IMR-90 (cell line): ENCODE results near the gene ANK3. TPM values are rescaled to one million over a fixed set of nuclear protein-coding genes. Genes with fewer than 3 reads are reported as not detected.

Source experiments
- ATAC-seq: fragments of 200-7000 bp; cut with Tn5 transposase; 2 replicates; pipeline ENCODE4 v1.9.1; 2020; ENCODE audit warnings: low read depth, mild to moderate bottlenecking, moderate library complexity
- BruUV-seq: library from RNA; stranded (reverse); fragments of 400-500 nt; replicated peaks from 2 replicates; lab custom pipeline; 2021; lab: Mats Ljungman, UMichigan
- CTCF ChIA-PET: fragments of 300-600 bp; formaldehyde crosslinking; extraction: SDS; loops from one replicate; lab custom pipeline; 2021; ENCODE audit warnings: antibody characterized with exemption; lab: Yijun Ruan, JAX
- POLR2A ChIA-PET: fragments of 300-600 bp; sonication (Branson Sonifier 250); formaldehyde crosslinking; loops from one replicate; lab custom pipeline; 2022; ENCODE audit warnings: antibody characterized with exemption; ENCODE audit not compliant: unreplicated experiment; lab: Charles Lee
- DNase-seq: peaks from one replicate; pipeline ENCODE4 v3.0.0; 2013
- H2AFZ ChIP-seq: replicated peaks from 2 replicates; pipeline ENCODE3; 2013; ENCODE audit warnings: low read length, mild to moderate bottlenecking; ENCODE audit not compliant: poor library complexity
- H2AK5ac ChIP-seq: 2 replicates; pipeline ENCODE4 v1.6.1; 2013; ENCODE audit warnings: low read depth, low read length, inconsistent platforms
- H2AK9ac ChIP-seq: replicated peaks from 2 replicates; pipeline ENCODE3; 2013; ENCODE audit warnings: mild to moderate bottlenecking, low read depth, low read length, moderate library complexity; ENCODE audit not compliant: poor library complexity
- H2BK120ac ChIP-seq: 2 replicates; pipeline ENCODE4 v1.6.1; 2013; ENCODE audit warnings: low read depth, low read length, inconsistent platforms
- H2BK15ac ChIP-seq: 3 replicates; pipeline ENCODE4 v1.6.1; 2013; ENCODE audit warnings: low read depth, low read length, inconsistent platforms
- H2BK20ac ChIP-seq: 2 replicates; pipeline ENCODE4 v1.6.1; 2013; ENCODE audit warnings: low read depth, mild to moderate bottlenecking, inconsistent platforms, low read length, moderate library complexity
- H2BK5ac ChIP-seq: 2 replicates; pipeline ENCODE4 v1.6.1; 2013; ENCODE audit warnings: mild to moderate bottlenecking, low read depth, low read length, inconsistent platforms; ENCODE audit not compliant: poor library complexity, severe bottlenecking
- H3K14ac ChIP-seq: replicated peaks from 2 replicates; pipeline ENCODE4 v1.6.1; 2013; ENCODE audit warnings: low read depth, low read length, inconsistent platforms
- H3K18ac ChIP-seq: 2 replicates; pipeline ENCODE4 v1.6.1; 2013; ENCODE audit warnings: low read depth, low read length, control low read depth
- H3K23ac ChIP-seq: 2 replicates; pipeline ENCODE4 v1.6.1; 2013; ENCODE audit warnings: low read depth, low read length, inconsistent platforms
- H3K27ac ChIP-seq: 2 replicates; pipeline ENCODE4 v1.5.1; 2013; ENCODE audit warnings: mild to moderate bottlenecking, control low read depth, low read length; ENCODE audit not compliant: insufficient read depth
- H3K27me3 ChIP-seq: 2 replicates; pipeline ENCODE4 v1.6.1; 2013; ENCODE audit warnings: low read length; ENCODE audit not compliant: control insufficient read depth, insufficient read depth
- H3K36me3 ChIP-seq: 2 replicates; pipeline ENCODE4 v1.6.1; 2013; ENCODE audit warnings: low read length, mixed read lengths; ENCODE audit not compliant: control insufficient read depth, insufficient read depth
- H3K4ac ChIP-seq: 2 replicates; pipeline ENCODE4 v1.6.1; 2013; ENCODE audit warnings: low read depth, low read length, inconsistent platforms
- H3K4me1 ChIP-seq: 2 replicates; pipeline ENCODE4 v1.6.1; 2013; ENCODE audit warnings: low read length, mixed read lengths; ENCODE audit not compliant: control insufficient read depth, insufficient read depth
- H3K4me2 ChIP-seq: 2 replicates; pipeline ENCODE4 v1.6.1; 2013; ENCODE audit warnings: low read depth, mild to moderate bottlenecking, control low read depth, low read length, moderate library complexity
- H3K4me3 ChIP-seq: 2 replicates; pipeline ENCODE4 v1.5.1; 2013; ENCODE audit warnings: low read depth, mild to moderate bottlenecking, control low read depth, low read length, moderate library complexity; ENCODE audit not compliant: insufficient read depth
- H3K56ac ChIP-seq: 2 replicates; pipeline ENCODE4 v1.6.1; 2013; ENCODE audit warnings: low read length, inconsistent platforms; ENCODE audit not compliant: insufficient read depth; ENCODE audit errors: extremely low read depth
- H3K79me1 ChIP-seq, 2 experiments: 2 replicates each; pipeline ENCODE4 v1.6.1; 2013; ENCODE audit warnings: low read length in 2 of 2, inconsistent platforms in 1 of 2, low read depth in 1 of 2
- H3K9ac ChIP-seq: 2 replicates; pipeline ENCODE4 v1.6.1; 2013; ENCODE audit warnings: low read depth, low read length, control low read depth
- H3K9me1 ChIP-seq: 2 replicates; pipeline ENCODE4 v1.6.1; 2013; ENCODE audit warnings: low read length, inconsistent platforms; ENCODE audit not compliant: insufficient read depth
- H3K9me3 ChIP-seq: 2 replicates; pipeline ENCODE4 v1.6.1; 2013; ENCODE audit warnings: low read length; ENCODE audit not compliant: control insufficient read depth, insufficient read depth
- H4K20me1 ChIP-seq: 2 replicates; pipeline ENCODE4 v1.6.1; 2013; ENCODE audit warnings: low read length, inconsistent platforms; ENCODE audit not compliant: insufficient read depth
- H4K5ac ChIP-seq: 2 replicates; pipeline ENCODE4 v1.6.1; 2013; ENCODE audit warnings: mild to moderate bottlenecking, low read depth, low read length, control low read depth
- H4K8ac ChIP-seq, 2 experiments: 2 replicates each; pipeline ENCODE4 v1.6.1; 2013; ENCODE audit warnings: low read depth in 2 of 2, low read length in 2 of 2, control low read depth in 1 of 2, inconsistent platforms in 1 of 2
- H4K91ac ChIP-seq: 2 replicates; pipeline ENCODE4 v1.6.1; 2013; ENCODE audit warnings: low read depth, low read length, inconsistent platforms; ENCODE audit not compliant: insufficient read depth
- BHLHE40 ChIP-seq: fragments of 150-350 bp; IDR thresholded peaks from 2 replicates; pipeline ENCODE4 v1.6.1; 2016; ENCODE audit warnings: mild to moderate bottlenecking, low read depth, low read length
- CHD1 ChIP-seq: IDR thresholded peaks from 2 replicates; pipeline ENCODE4 v1.6.1; 2012; ENCODE audit warnings: low read depth, low read length, improper control_type of control experiment
- ELK1 ChIP-seq: fragments of 150-350 bp; IDR thresholded peaks from 2 replicates; pipeline ENCODE4 v1.6.1; 2016; ENCODE audit warnings: low read depth, mild to moderate bottlenecking, low read length, moderate library complexity, borderline replicate concordance
- FOS ChIP-seq: fragments of 150-350 bp; IDR thresholded peaks from 2 replicates; pipeline ENCODE4 v1.6.1; 2016; ENCODE audit warnings: low read depth, low read length
- MAZ ChIP-seq: IDR thresholded peaks from 2 replicates; pipeline ENCODE4 v1.6.1; 2012; ENCODE audit warnings: low read depth, mild to moderate bottlenecking, low read length, improper control_type of control experiment, moderate library complexity, borderline replicate concordance
- NFE2L2 ChIP-seq: fragments of 150-350 bp; IDR thresholded peaks from 2 replicates; pipeline ENCODE4 v1.6.1; 2016; ENCODE audit warnings: low read depth, mild to moderate bottlenecking, low read length
- POLR2A ChIP-seq: IDR thresholded peaks from 2 replicates; pipeline ENCODE4 v1.6.1; 2012; ENCODE audit warnings: mild to moderate bottlenecking, low read depth, low read length
- RAD21 ChIP-seq: IDR thresholded peaks from 2 replicates; pipeline ENCODE4 v1.6.1; 2012; ENCODE audit warnings: low read length, improper control_type of control experiment
- RCOR1 ChIP-seq: IDR thresholded peaks from 2 replicates; pipeline ENCODE4 v1.6.1; 2012; ENCODE audit warnings: mild to moderate bottlenecking, low read length, improper control_type of control experiment; ENCODE audit not compliant: insufficient replicate concordance
- RFX5 ChIP-seq: IDR thresholded peaks from 2 replicates; pipeline ENCODE4 v1.8.0; 2012; ENCODE audit warnings: low read depth, mild to moderate bottlenecking, low read length, moderate library complexity
- SMC3 ChIP-seq: fragments of 150-350 bp; IDR thresholded peaks from 2 replicates; pipeline ENCODE4 v1.6.1; 2016; ENCODE audit warnings: low read depth, mild to moderate bottlenecking, antibody characterized with exemption, low read length, moderate library complexity
- WGBS, 2 experiments: methylation state at CpG; one replicate each; pipeline versions ENCODE4 v1.1.5 to v1.1.7; 2013; ENCODE audit warnings: missing lambda C conversion rate in 2 of 2; ENCODE audit not compliant: insufficient read length in 1 of 2; ENCODE audit errors: extremely low coverage in 2 of 2; 5-methylcytosine and 5-hydroxymethylcytosine counted together
- dilution Hi-C: fragments of 300-500 bp; cut with HindIII; formaldehyde crosslinking; loops from one replicate; pipeline ENCODE4 v1.14.3; 2018; ENCODE audit warnings: low sequenced_read_pairs; ENCODE audit not compliant: unreplicated experiment
- in situ Hi-C: fragments of 300-500 bp; cut with MboI; formaldehyde crosslinking; loops from 3 replicates; pipeline ENCODE4 v1.14.3; 2019; ENCODE audit warnings: low sequenced_read_pairs, inconsistent platforms, mixed read lengths
- intact Hi-C: fragments of 100-400 bp; cut with micrococcal nuclease; formaldehyde crosslinking; loops from 2 replicates; pipeline ENCODE4 v1.10.0; 2022
- polyA plus RNA-seq, 3 experiments: library from polyadenylated mRNA; depleted of rRNA; stranded (reverse); fragments of >200 nt; gene quantifications; 2 replicates each; pipeline ENCODE4 v1.2.3, GENCODE V29; 2012; ENCODE audit warnings: low replicate concordance in 1 of 3
- total RNA-seq: library from RNA; depleted of rRNA; stranded (reverse); fragments of >200 nt; gene quantifications from 2 replicates; pipeline ENCODE4 v1.2.3, GENCODE V29; 2012

Gene ANK3
- total and polyA plus RNA-seq, 2 of the 4 experiments (the other 2 are of a cell fraction), result 0.63 to 1.8 TPM

- peaks cover 7% of the 10 kb centered on the region for H3K4me1 ChIP-seq
These were observed 39.3 kb downstream of the ANK3 start for GRCh38 chr10:60350400-60350799.

More at GRCh38 chr10:60350400-60350799, 39.3 kb downstream of the ANK3 start:
- H3K14ac ChIP-seq, result peak overlapping the region; percentile 70
- ChIA-PET CTCF (no interaction called here), POLR2A (no interaction called here)
- peak overlapping the region; percentile 67 for H4K91ac ChIP-seq
- H3K9me1 ChIP-seq, result peaks cover 6% of the 10 kb centered on the region
- ATAC-seq (peak; percentile 48), DNase-seq (peak; percentile 49)
- no peaks in the 10 kb centered on the region for H4K20me1 ChIP-seq
- peak overlapping the region; percentile 8; the same call in 1 of the 2 replicates for H3K56ac ChIP-seq
- H3K18ac ChIP-seq, result peak overlapping the region; percentile 4
- 0 out of 2 replicates have a peak overlapping the region, but pooled peaks have one; percentile 63 for H2AK5ac ChIP-seq
- H3K79me1 ChIP-seq, result no peaks in the 10 kb centered on the region
- no TSS peak for BruUV-seq
- H2BK20ac ChIP-seq, result peak overlapping the region; percentile 82
- dilution Hi-C loops, result no loop called here
- H3K4ac ChIP-seq, result peak overlapping the region; percentile 75
- H4K5ac ChIP-seq, result peak overlapping the region; percentile 67
- peak overlapping the region; percentile 81 for H2BK120ac ChIP-seq
- WGBS, 2 experiments, result no CpG with 5 or more reads among the region's 2 CpGs
- H3K9ac ChIP-seq, result no peak overlapping the region
- peak overlapping the region; percentile 62 for H3K4me2 ChIP-seq
- no peak overlapping the region; the same call in 2 of the 3 replicates for H2BK15ac ChIP-seq
- H3K23ac ChIP-seq, result peak overlapping the region; percentile 62
- peak overlapping the region; percentile 5 for H2BK5ac ChIP-seq
- H3K4me3 ChIP-seq, result no peak overlapping the region
- TF ChIP-seq FOS (no peak), SMC3 (no peak), BHLHE40 (no peak), MAZ (no peak), RCOR1 (no peak), RFX5 (no peak), NFE2L2 (no peak), ELK1 (no peak), POLR2A (no peak), CHD1 (no peak), RAD21 (no peak)
- H3K9me3 ChIP-seq, result no peaks in the 10 kb centered on the region
- H3K27me3 ChIP-seq, result no peaks in the 10 kb centered on the region
- peak overlapping the region; percentile 67; the same call in 1 of the 2 replicates for H3K27ac ChIP-seq
- H3K36me3 ChIP-seq, result no peaks in the 10 kb centered on the region
- no peak overlapping the region for H2AK9ac ChIP-seq
- H4K8ac ChIP-seq, result peak overlapping the region in 1 of 2 experiments; percentile 53; a peak in 2 of 4 replicates
- in situ Hi-C loops, result no loop called here
- no peak overlapping the region for H2AFZ ChIP-seq
- intact Hi-C loops, result no loop called here
